HG02852 (cell line): ENCODE measurements around the gene TMEM134.
"Not testable (repeated sequence)": the region's sequence is repeated elsewhere in the genome, so short reads cannot be mapped to it uniquely, and the experiment has no call there.

Experiments used
- ATAC-seq: cut with Tn5 transposase; IDR thresholded peaks from one replicate; pipeline ENCODE4 v1.9.1; 2021; ENCODE audit warnings: mild to moderate bottlenecking, moderate library complexity; ENCODE audit not compliant: unreplicated experiment

Gene TMEM134

GRCh38 chr11:67468759-67469507 is at the start of gene TMEM134:
Gene TMEM134, minus strand, starts transcription at chr11:67469251. Its CDS starts 59 bp downstream, at chr11:67469192.
- ATAC-seq, result peak; percentile 68

GRCh38 chr11:67517784-67518552 is 48.9 kb upstream of the TMEM134 start:
- no peak for ATAC-seq

GRCh38 chr11:67516806-67517205 is 47.8 kb upstream of the TMEM134 start:
- no peak for ATAC-seq

- no peak for ATAC-seq
These were observed 45.1 kb upstream of the TMEM134 start for GRCh38 chr11:67514116-67514515.

GRCh38 chr11:67511558-67511957 is 42.5 kb upstream of the TMEM134 start:
- ATAC-seq, result not testable (repeated sequence)

- ATAC-seq, result no peak
These were observed 40.9 kb upstream of the TMEM134 start for GRCh38 chr11:67510023-67510345.

- ATAC-seq, result peak; percentile 32
These were observed 39.6 kb upstream of the TMEM134 start for GRCh38 chr11:67508486-67509121.

- ATAC-seq, result peak; percentile 67
These were observed 38.9 kb upstream of the TMEM134 start, which contains the start of gene CDK2AP2 for GRCh38 chr11:67507864-67508485. Gene CDK2AP2, minus strand, starts transcription at chr11:67508162. Its CDS starts 80 bp downstream, at chr11:67508082.

- ATAC-seq, result no peak
These were observed 38.3 kb upstream of the TMEM134 start for GRCh38 chr11:67507242-67507863.

GRCh38 chr11:67506426-67507051 is 37.5 kb upstream of the TMEM134 start:
- no peak for ATAC-seq

- ATAC-seq, result no peak
These were observed 36.8 kb upstream of the TMEM134 start for GRCh38 chr11:67505605-67506396.

- peak; percentile 27 for ATAC-seq
These were observed 36.0 kb upstream of the TMEM134 start, which contains the start of gene PITPNM1 for GRCh38 chr11:67504950-67505581. Gene PITPNM1, minus strand, starts transcription at chr11:67505363. Its CDS starts 1,183 bp downstream, at chr11:67504180.

GRCh38 chr11:67504005-67504949 is 35.2 kb upstream of the TMEM134 start:
- ATAC-seq, result no peak

- ATAC-seq, result no peak
These were observed 34.3 kb upstream of the TMEM134 start for GRCh38 chr11:67503119-67504004.

- no peak for ATAC-seq
These were observed 33.4 kb upstream of the TMEM134 start for GRCh38 chr11:67502328-67502979.

- no peak for ATAC-seq
These were observed 32.8 kb upstream of the TMEM134 start for GRCh38 chr11:67501854-67502253.
